ENCODE data around the gene GAS2. TPM values are rescaled to one million over a fixed set of nuclear protein-coding genes. Genes with fewer than 3 reads are reported as not detected.

Gene GAS2
- total RNA-seq, 1 donor from 2014 or later = 2.9 TPM

DNA sequence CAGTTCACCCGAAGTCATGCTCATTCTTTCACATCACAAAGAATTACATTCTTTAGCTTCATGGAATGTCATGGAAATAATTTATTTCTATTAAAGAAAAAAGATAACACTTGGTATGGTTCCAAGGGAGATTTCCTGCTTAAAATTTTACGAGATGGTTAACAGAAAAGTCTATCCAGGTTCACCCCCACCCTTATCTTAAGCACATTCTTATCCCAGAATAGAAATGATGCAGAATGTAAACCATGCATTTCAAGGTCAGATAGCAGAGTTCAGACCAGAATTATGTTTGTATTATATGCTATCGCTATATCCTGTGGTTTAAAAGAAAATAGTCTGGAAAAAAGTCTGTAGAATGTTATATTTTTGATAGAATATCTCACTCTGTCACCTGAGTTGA lies 58.7 kb downstream of the GAS2 start:
- intact Hi-C loops (cut with micrococcal nuclease) = no loop called here

- intact Hi-C loops (cut with micrococcal nuclease) = no loop called here
Measured at GRCh38 chr11:22728600-22729389, 62.4 kb downstream of the GAS2 start.

GRCh38 chr11:22730319-22730718 lies 63.9 kb downstream of the GAS2 start:
- intact Hi-C loops (cut with micrococcal nuclease) = loop anchor here (1.0 kb wide), 2 partner anchors 60 to 396 kb away; no protein-coding TSS in a partner anchor

DNA sequence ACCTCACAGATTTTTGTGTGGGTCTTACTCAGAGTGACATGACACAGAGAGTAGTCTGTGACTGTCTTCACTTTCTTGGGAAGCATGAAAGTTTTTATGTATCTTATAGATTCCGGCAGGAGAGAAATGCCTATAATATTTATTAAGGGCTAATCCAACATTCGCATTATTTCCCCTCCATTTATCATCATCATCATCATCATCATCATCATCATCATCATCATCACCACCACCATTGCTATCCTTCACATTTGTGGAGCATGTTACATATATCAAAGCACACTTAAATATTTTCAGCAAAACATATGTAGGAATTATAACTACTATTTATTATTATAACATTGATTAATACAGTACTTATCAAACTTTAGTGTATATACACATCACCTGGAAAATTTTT lies 66.2 kb downstream of the GAS2 start:
- intact Hi-C loops (cut with micrococcal nuclease) = no loop called here

GRCh38 chr11:22733475-22734248 lies 67.3 kb downstream of the GAS2 start:
- intact Hi-C loops (cut with micrococcal nuclease) = no loop called here

- intact Hi-C loops (cut with micrococcal nuclease) = no loop called here
Measured at GRCh38 chr11:22734628-22735345, 68.4 kb downstream of the GAS2 start.

DNA sequence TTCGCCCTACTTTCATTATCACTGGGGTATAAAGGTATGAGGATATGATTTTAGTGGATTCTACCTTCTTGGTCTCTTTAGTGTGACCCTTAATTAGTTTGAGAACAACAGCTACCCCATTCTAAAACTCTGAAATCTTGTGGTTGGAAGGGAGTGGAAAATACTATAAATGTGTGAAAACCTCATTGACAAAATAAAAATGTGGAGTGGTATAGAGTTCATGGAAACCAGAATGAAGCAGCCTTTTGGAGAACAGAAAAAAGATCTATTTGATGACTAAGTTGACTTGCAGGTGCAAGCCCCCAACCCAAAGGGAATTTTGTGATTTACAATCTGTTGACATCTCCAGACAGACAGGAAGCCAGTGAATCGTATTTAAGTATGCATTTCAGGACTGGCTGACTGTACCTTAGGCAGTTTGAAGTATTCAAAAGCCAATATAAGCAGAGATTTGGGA lies 75.8 kb downstream of the GAS2 start:
- intact Hi-C loops (cut with micrococcal nuclease) = no loop called here

- intact Hi-C loops (cut with micrococcal nuclease) = no loop called here
Measured at GRCh38 chr11:22749536-22749935, 83.1 kb downstream of the GAS2 start.

DNA sequence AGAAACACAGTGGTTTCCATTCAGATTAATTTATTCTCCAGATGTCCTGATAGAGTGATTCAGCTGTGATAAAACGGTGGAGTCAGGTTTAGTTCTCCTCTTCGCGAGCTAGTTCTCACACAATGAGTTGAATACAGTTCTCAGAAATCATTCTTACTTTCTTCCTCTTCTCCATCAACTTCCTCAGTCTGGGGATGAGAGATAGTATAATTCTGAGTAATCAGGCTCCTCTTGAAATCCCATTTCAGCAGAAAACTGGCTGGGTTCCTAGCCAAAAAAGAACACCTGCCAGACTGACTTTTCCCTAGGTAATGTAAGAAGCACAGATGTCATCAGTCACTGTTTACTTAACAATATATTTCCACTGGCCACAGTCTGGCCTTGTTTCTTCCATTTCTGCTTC lies 86.5 kb downstream of the GAS2 start:
- intact Hi-C loops (cut with micrococcal nuclease) = no loop called here

DNA sequence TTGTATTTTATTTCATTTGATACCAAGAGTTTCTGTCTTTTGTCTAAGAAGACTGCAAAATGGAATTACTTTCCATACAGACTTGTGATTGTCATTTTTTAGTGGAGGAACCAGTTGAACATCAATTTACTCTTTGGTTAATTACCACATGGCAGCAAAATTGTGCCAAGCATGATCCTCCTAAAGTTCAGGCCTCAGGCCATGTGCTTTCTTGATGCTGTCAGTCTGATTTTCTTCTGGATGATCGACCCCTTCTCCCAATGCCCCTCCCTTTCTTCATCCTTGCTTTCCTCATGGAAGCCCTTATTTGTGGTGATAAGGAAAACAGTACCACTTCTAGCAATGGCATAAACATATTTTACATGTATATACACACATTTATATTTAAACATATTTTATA lies 87.0 kb downstream of the GAS2 start:
- intact Hi-C loops (cut with micrococcal nuclease) = no loop called here

- intact Hi-C loops (cut with micrococcal nuclease) = no loop called here
Measured at GRCh38 chr11:22761066-22761465, 94.7 kb downstream of the GAS2 start.

- intact Hi-C loops (cut with micrococcal nuclease) = no loop called here
Measured at GRCh38 chr11:22763166-22763565, 96.8 kb downstream of the GAS2 start.

DNA sequence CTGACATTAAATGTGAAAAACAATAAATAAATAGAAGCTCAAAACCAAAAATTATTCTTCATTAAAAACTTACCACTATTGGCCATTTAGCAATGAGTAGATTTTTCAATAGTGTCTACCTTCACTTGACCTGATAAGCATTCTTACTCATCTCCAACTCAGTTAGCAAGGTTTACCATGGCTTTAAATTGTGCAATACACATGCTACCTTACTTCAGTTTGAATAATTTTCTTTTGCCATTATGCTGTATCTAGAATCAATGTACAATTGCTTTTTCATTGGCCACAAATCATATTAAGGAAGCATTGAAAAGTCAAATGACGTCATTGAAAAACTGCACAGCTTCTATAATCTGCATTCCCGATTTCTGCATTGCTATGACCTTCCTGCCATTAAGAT lies 98.3 kb downstream of the GAS2 start:
- intact Hi-C loops (cut with micrococcal nuclease) = no loop called here

GRCh38 chr11:22768281-22768680 lies 101.9 kb downstream of the GAS2 start:
- intact Hi-C loops (cut with micrococcal nuclease) = no loop called here

GRCh38 chr11:22769081-22769480 lies 102.7 kb downstream of the GAS2 start:
- intact Hi-C loops (cut with micrococcal nuclease) = no loop called here

GRCh38 chr11:22774716-22775115 lies 108.3 kb downstream of the GAS2 start:
- intact Hi-C loops (cut with micrococcal nuclease) = no loop called here

DNA sequence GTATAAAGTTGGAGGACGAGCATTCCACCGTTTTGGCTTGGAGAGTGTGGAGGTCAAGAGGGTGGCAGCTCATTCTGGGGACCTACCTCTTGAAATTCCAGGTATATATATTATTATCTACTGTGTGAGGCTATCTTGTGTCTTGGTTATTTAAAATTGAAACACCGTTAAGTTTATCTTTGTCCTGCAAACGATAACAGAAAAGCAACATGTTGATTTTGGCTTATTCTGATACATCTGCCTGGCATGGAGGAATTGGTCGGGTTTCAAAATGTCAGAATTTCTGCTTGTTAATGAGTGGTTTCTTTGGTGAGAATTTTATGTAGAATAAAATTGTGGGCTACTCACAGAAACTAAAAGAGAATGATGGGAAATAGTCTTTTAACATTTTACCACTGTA lies 108.8 kb downstream of the GAS2 start:
- intact Hi-C loops (cut with micrococcal nuclease) = no loop called here

DNA sequence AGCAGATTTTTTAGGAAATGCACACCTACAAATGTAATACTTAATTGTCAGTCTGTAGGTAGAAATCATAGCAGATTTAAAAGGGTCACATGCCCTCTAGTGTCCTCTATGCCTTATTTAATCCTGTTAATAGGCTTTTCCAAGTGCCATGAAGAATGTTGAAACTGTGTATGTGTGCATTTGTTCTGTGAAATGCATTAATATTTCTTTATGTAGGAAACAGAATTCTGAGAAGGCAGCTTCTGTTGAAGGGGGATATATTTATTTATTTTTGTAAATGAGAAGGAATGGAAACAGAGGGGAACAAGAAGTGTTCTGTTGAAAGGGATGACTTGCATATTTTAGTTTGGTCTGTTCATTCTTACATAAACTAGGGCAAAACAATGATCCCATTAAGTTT lies 112.2 kb downstream of the GAS2 start:
- intact Hi-C loops (cut with micrococcal nuclease) = no loop called here

DNA sequence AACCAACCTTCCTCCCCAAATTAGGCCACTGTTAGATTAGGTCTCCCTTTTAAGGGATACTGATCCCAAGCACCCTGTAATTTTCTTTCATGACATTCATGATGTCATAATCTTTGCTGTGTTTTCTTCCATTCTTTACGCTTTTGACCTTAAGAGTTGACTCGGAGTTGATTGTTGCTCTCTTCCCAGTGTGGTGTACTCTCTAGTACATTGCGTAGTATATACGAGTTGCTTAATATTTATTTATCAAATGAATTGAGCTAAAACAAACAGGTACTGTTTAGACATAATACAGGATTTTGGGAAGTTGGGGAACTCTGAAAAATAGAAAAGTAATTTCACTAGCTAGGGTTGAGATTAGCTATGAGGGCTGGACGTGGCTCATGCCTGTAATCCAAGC lies 113.4 kb downstream of the GAS2 start:
- intact Hi-C loops (cut with micrococcal nuclease) = loop anchor here (10.0 kb wide), 1 partner anchor 355 kb away; no protein-coding TSS in a partner anchor

DNA sequence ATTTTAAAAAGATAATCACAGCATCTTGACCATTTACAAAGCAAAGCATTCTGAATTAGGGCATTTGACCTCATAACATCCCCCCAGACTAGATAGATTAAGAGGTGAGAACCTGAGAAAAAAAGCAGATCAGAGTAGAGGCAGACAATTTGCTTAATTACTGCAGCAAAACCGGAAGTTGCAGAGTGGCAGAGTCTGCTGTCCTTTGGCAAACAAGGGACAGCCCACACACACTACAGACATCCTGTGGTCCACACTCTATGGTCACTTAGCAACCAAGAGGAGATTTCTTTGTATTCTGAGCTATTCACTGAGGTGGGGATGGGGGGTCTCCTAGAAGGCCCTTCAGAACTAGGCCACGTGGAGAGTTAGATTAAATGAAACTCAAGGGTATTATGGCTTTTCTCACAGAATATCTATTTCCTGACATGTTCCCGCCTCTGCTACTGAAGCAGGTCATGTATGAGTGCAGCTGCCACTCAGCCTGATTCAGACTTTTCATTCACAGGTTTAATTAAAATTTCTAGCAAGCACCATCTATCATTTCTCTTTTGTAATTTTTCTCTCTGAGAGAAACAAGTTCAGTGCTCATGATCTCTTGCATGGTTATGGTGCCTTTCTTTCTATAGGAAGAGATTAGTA lies 114.7 kb downstream of the GAS2 start:
- intact Hi-C loops (cut with micrococcal nuclease) = loop anchor here (10.0 kb wide), 1 partner anchor 356 kb away; no protein-coding TSS in a partner anchor

- intact Hi-C loops (cut with micrococcal nuclease) = loop anchor here (5.0 to 10.0 kb wide), 2 partner anchors 158 to 360 kb away; partner anchors contain the start of gene FANCF
Measured at GRCh38 chr11:22785251-22785650, 118.8 kb downstream of the GAS2 start.

All from T-helper 1 cell treated with Interleukin-12 subunit alpha and Interleukin-12 subunit beta and Interleukin-4 antibody, amounts not matched to agents 30 ng/mL and 1 ng/mL, for 36 hours (primary cell).